ENCODE data around the gene KRTAP10-6.

GRCh38 chr21:44637018-44637850 is 44.9 kb upstream of the KRTAP10-6 start, which contains the start of gene KRTAP10-10:
- TF ChIP-seq, protein P1, sequence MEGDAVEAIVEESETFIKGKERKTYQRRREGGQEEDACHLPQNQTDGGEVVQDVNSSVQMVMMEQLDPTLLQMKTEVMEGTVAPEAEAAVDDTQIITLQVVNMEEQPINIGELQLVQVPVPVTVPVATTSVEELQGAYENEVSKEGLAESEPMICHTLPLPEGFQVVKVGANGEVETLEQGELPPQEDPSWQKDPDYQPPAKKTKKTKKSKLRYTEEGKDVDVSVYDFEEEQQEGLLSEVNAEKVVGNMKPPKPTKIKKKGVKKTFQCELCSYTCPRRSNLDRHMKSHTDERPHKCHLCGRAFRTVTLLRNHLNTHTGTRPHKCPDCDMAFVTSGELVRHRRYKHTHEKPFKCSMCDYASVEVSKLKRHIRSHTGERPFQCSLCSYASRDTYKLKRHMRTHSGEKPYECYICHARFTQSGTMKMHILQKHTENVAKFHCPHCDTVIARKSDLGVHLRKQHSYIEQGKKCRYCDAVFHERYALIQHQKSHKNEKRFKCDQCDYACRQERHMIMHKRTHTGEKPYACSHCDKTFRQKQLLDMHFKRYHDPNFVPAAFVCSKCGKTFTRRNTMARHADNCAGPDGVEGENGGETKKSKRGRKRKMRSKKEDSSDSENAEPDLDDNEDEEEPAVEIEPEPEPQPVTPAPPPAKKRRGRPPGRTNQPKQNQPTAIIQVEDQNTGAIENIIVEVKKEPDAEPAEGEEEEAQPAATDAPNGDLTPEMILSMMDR (conservative IDR thresholded peaks at IDR 0.05 in 1 of 2, IDR thresholded peaks at IDR 0.05 in 1 of 2; ENCODE audit: low read depth in 1 of 2, low read length in 2 of 2) = no peak
- no peak for TF ChIP-seq EZH2 (IDR thresholded peaks at IDR 0.05; ENCODE audit: low read length, missing control alignments)
